ENCODE measurements around the gene ABCC11.

- TF ChIP-seq CTCF (IDR thresholded peaks at IDR 0.05) (no peak), EZH2 (IDR thresholded peaks at IDR 0.05; ENCODE audit: borderline replicate concordance, insufficient read depth, low read depth, low read length, poor library complexity, severe bottlenecking) (no peak)
These were observed 35.4 kb upstream of the ABCC11 start for GRCh38 chr16:48282636-48283263.
